Neutrophil (primary cell): ENCODE data around the gene KLK1.

Source experiments
- H3K27ac ChIP-seq: fragments of 200-600 bp; sonication (generic); 2 replicates; pipeline ENCODE4 v1.5.1; 2016; ENCODE audit warnings: mild to moderate bottlenecking, moderate library complexity
- H3K27me3 ChIP-seq: fragments of 200-600 bp; sonication (generic); 2 replicates; pipeline ENCODE4 v1.6.0; 2016; ENCODE audit warnings: mild to moderate bottlenecking
- H3K36me3 ChIP-seq: fragments of 200-600 bp; sonication (generic); 2 replicates; pipeline ENCODE4 v1.5.1; 2017
- H3K4me1 ChIP-seq, 2 experiments: fragments of 200-600 bp in 1 of 2; sonication (generic) in 1 of 2; 1 replicate in 1 of 2; 2 replicates in 1 of 2; pipeline versions ENCODE4 v1.5.1 to v1.6.1; 2013 to 2016; ENCODE audit warnings: low read depth in 1 of 2, low read length in 1 of 2, mild to moderate bottlenecking in 1 of 2, moderate library complexity in 1 of 2; ENCODE audit not compliant: control insufficient read depth in 1 of 2, insufficient read depth in 1 of 2
- H3K4me3 ChIP-seq, 2 experiments: fragments of 200-600 bp in 1 of 2; sonication (generic) in 1 of 2; 1 replicate in 1 of 2; 2 replicates in 1 of 2; pipeline ENCODE4 v1.5.1; 2013 to 2016; ENCODE audit warnings: low read depth in 1 of 2, low read length in 1 of 2, mild to moderate bottlenecking in 1 of 2, moderate library complexity in 1 of 2
- H3K9me3 ChIP-seq: fragments of 200-600 bp; sonication (generic); 2 replicates; pipeline ENCODE4 v1.5.1; 2016
- TF ChIP-seq, protein P1 (sequence below): fragments of 200-600 bp; sonication (generic); IDR thresholded peaks from 2 replicates; pipeline ENCODE4 v1.5.1; 2016; ENCODE audit warnings: antibody characterized with exemption

Gene KLK1

GRCh38 chr19:50835785-50836542 is 12.4 kb upstream of the KLK1 start:
- no peak overlapping the region for H3K27ac ChIP-seq
- peaks cover 73% of the 10 kb centered on the region for H3K27me3 ChIP-seq
- H3K4me3 ChIP-seq, result peak overlapping the region; percentile 31 to 45
- TF ChIP-seq, protein P1, sequence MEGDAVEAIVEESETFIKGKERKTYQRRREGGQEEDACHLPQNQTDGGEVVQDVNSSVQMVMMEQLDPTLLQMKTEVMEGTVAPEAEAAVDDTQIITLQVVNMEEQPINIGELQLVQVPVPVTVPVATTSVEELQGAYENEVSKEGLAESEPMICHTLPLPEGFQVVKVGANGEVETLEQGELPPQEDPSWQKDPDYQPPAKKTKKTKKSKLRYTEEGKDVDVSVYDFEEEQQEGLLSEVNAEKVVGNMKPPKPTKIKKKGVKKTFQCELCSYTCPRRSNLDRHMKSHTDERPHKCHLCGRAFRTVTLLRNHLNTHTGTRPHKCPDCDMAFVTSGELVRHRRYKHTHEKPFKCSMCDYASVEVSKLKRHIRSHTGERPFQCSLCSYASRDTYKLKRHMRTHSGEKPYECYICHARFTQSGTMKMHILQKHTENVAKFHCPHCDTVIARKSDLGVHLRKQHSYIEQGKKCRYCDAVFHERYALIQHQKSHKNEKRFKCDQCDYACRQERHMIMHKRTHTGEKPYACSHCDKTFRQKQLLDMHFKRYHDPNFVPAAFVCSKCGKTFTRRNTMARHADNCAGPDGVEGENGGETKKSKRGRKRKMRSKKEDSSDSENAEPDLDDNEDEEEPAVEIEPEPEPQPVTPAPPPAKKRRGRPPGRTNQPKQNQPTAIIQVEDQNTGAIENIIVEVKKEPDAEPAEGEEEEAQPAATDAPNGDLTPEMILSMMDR, result no peak
- H3K36me3 ChIP-seq, result no peaks in the 10 kb centered on the region
- no peaks in the 10 kb centered on the region for H3K9me3 ChIP-seq
- H3K4me1 ChIP-seq, result peaks cover 4 to 5% of the 10 kb centered on the region in 2 experiments

- peaks cover 4 to 5% of the 10 kb centered on the region in 2 experiments for H3K4me1 ChIP-seq
- peaks cover 81% of the 10 kb centered on the region for H3K27me3 ChIP-seq
These were observed 11.7 kb upstream of the KLK1 start for GRCh38 chr19:50835103-50835784.

DNA sequence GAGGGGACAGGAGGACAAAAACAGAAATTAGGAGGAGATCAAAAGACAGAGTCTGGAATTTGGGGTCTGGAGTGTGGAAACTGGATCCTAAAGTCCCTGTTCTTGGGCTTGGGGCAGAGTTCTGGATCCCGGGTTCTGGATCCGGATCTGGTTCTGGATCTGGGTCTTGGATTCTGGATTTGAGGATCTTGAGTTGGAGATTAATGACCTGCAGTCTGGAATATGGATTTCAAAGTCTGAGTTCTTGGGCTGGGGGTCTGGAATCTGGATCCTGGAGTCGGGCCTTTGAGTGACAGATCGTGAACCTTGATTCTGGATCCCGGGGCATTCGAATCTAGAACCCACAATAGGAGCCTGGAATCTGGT is 10.2 kb upstream of the KLK1 start:
- Histone ChIP-seq H3K9me3 (no peaks in the 10 kb centered on the region), H3K4me3 (no peak overlapping the region), H3K27me3 (peaks cover 81% of the 10 kb centered on the region), H3K27ac (no peak overlapping the region), H3K36me3 (no peaks in the 10 kb centered on the region), H3K4me1 (peaks cover 4 to 5% of the 10 kb centered on the region in 2 experiments)
- TF ChIP-seq, protein P1, result no peak

More at GRCh38 chr19:50835103-50835784, 11.7 kb upstream of the KLK1 start:
- no peaks in the 10 kb centered on the region for H3K9me3 ChIP-seq
- TF ChIP-seq, protein P1, result no peak
- H3K36me3 ChIP-seq, result no peaks in the 10 kb centered on the region
- peak overlapping the region in 1 of 2 experiments; percentile 45 for H3K4me3 ChIP-seq
- H3K27ac ChIP-seq, result no peak overlapping the region

- Histone ChIP-seq H3K4me1 (peaks cover 4 to 5% of the 10 kb centered on the region in 2 experiments), H3K27me3 (peaks cover 76% of the 10 kb centered on the region)
- TF ChIP-seq, protein P1, result no peak
These were observed 9.7 kb upstream of the KLK1 start, which contains the start of gene KLK15 for GRCh38 chr19:50833117-50833801. KLK15 (minus strand) TSS chr19:50833574; CDS start chr19:50831492, 2,082 bp downstream.

GRCh38 chr19:50832666-50833065 is 9.1 kb upstream of the KLK1 start:
- TF ChIP-seq, protein P1, result no peak
- Histone ChIP-seq H3K36me3 (no peaks in the 10 kb centered on the region), H3K9me3 (no peaks in the 10 kb centered on the region), H3K4me3 (no peak overlapping the region), H3K27me3 (peaks cover 71% of the 10 kb centered on the region), H3K27ac (no peak overlapping the region), H3K4me1 (peaks cover 4 to 5% of the 10 kb centered on the region in 2 experiments)

More at GRCh38 chr19:50833117-50833801, 9.7 kb upstream of the KLK1 start, which contains the start of gene KLK15:
- Histone ChIP-seq H3K9me3 (no peaks in the 10 kb centered on the region), H3K27ac (no peak within 1 kb of the TSS), H3K36me3 (no peaks in the 10 kb centered on the region), H3K4me3 (no peak within 1 kb of the TSS)
